Spinal cord (tissue), 10 donors: ENCODE measurements around the gene FRMPD1. TPM values are rescaled to one million over a fixed set of nuclear protein-coding genes. Genes with fewer than 3 reads are reported as not detected.
A peak's percentile ranks its signal among the peaks of the same experiment; 100 is the strongest.

Source experiments
- DNase-seq, 6 donors: peaks; one replicate each; pipeline versions ENCODE4 v3.0.0 to v3.0.0-alpha.2; 2013 to 2015; ENCODE audit warnings: low spot score in 6 of 6, low read depth in 4 of 6
- H3K27ac ChIP-seq: one replicate; pipeline ENCODE4 v1.5.1; 2013; ENCODE audit warnings: low read depth, low read length, control low read depth
- H3K27me3 ChIP-seq: one replicate; pipeline ENCODE4 v1.6.1; 2013; ENCODE audit warnings: low read length; ENCODE audit not compliant: control insufficient read depth, insufficient read depth
- H3K36me3 ChIP-seq: one replicate; pipeline ENCODE4 v1.6.1; 2013; ENCODE audit warnings: low read length; ENCODE audit not compliant: control insufficient read depth, insufficient read depth
- H3K4me1 ChIP-seq: one replicate; pipeline ENCODE4 v1.6.1; 2013; ENCODE audit warnings: low read length; ENCODE audit not compliant: control insufficient read depth, insufficient read depth
- H3K4me3 ChIP-seq: one replicate; pipeline ENCODE4 v1.5.1; 2013; ENCODE audit warnings: low read depth, low read length, control low read depth
- H3K9me3 ChIP-seq: one replicate; pipeline ENCODE4 v1.6.1; 2013; ENCODE audit warnings: low read length; ENCODE audit not compliant: control insufficient read depth, insufficient read depth
- WGBS: methylation state at CpG from one replicate; pipeline ENCODE4 v1.1.5; 2013; ENCODE audit warnings: missing lambda C conversion rate; ENCODE audit not compliant: insufficient coverage; 5-methylcytosine and 5-hydroxymethylcytosine counted together
- polyA plus RNA-seq, 2 donors: library from polyadenylated mRNA; unstranded; fragments of 120-200 nt; gene quantifications; one replicate each; pipeline ENCODE4 v1.2.1, GENCODE V29; 2013; ENCODE audit not compliant: insufficient read length in 2 of 2
- total RNA-seq, 2 donors: library from RNA; depleted of rRNA in 1 of 2; stranded (reverse); fragments of 120-200 nt in 1 of 2; fragments of >200 nt in 1 of 2; gene quantifications; one replicate each; pipeline versions ENCODE4 v1.2.3 to v1.2.4, GENCODE V29; 2013 to 2014
- donor health status: healthy.

Gene FRMPD1
- total and polyA plus RNA-seq, 4 donors = 2.7 to 8.9 (median 5.8) TPM

GRCh38 chr9:37784616-37785483, 134.1 kb downstream of the FRMPD1 start, which contains the start of gene EXOSC3:
TSS of gene EXOSC3 (minus strand) at chr9:37785064. CDS start at chr9:37785044, 20 bp downstream.
- DNase-seq = peak; percentile 76 to 96 (median 82)
- peaks cover 5% of the 10 kb centered on the region for H3K4me1 ChIP-seq
- under 1% methylated on average over 71 of the region's 73 CpGs for WGBS
- peak within 1 kb of the TSS; percentile 59 for H3K27ac ChIP-seq
- no peaks in the 10 kb centered on the region for H3K9me3 ChIP-seq
- H3K27me3 ChIP-seq = peaks cover 4% of the 10 kb centered on the region
- H3K4me3 ChIP-seq = peak within 1 kb of the TSS; percentile 82
- peaks cover 16% of the 10 kb centered on the region for H3K36me3 ChIP-seq

GRCh38 chr9:37787059-37787458, 136.3 kb downstream of the FRMPD1 start:
- DNase-seq = no peak
- WGBS = 45% methylated on average over 45 of the region's 45 CpGs
- Histone ChIP-seq H3K27ac (no peak overlapping the region), H3K27me3 (peaks cover 4% of the 10 kb centered on the region), H3K4me1 (peaks cover 5% of the 10 kb centered on the region), H3K4me3 (no peak overlapping the region), H3K9me3 (no peaks in the 10 kb centered on the region), H3K36me3 (peaks cover 12% of the 10 kb centered on the region)

GRCh38 chr9:37788332-37788731, 137.6 kb downstream of the FRMPD1 start:
- Histone ChIP-seq H3K9me3 (no peaks in the 10 kb centered on the region), H3K27ac (no peak overlapping the region), H3K27me3 (peaks cover 4% of the 10 kb centered on the region), H3K36me3 (peaks cover 6% of the 10 kb centered on the region), H3K4me1 (peaks cover 5% of the 10 kb centered on the region), H3K4me3 (no peak overlapping the region)
- DNase-seq = no peak
- 76% methylated on average over 2 of the region's 6 CpGs for WGBS

- Histone ChIP-seq H3K4me1 (peaks cover 5% of the 10 kb centered on the region), H3K36me3 (peaks cover 6% of the 10 kb centered on the region), H3K9me3 (no peaks in the 10 kb centered on the region), H3K4me3 (no peak overlapping the region), H3K27ac (no peak overlapping the region), H3K27me3 (peaks cover 4% of the 10 kb centered on the region)
- 100% methylated on average over 1 of the region's 2 CpGs for WGBS
- no peak for DNase-seq
Observed at GRCh38 chr9:37790096-37790495, 139.3 kb downstream of the FRMPD1 start.

- Histone ChIP-seq H3K9me3 (no peaks in the 10 kb centered on the region), H3K4me3 (no peak overlapping the region), H3K27ac (no peak overlapping the region), H3K4me1 (no peaks in the 10 kb centered on the region), H3K27me3 (peaks cover 1% of the 10 kb centered on the region), H3K36me3 (peaks cover 2% of the 10 kb centered on the region)
- WGBS = no CpG with 5 or more reads among the region's 5 CpGs
- DNase-seq = no peak
Observed at GRCh38 chr9:37792122-37792521, 141.4 kb downstream of the FRMPD1 start.

GRCh38 chr9:37796232-37796631, 145.5 kb downstream of the FRMPD1 start:
- Histone ChIP-seq H3K9me3 (no peaks in the 10 kb centered on the region), H3K27ac (no peak overlapping the region), H3K36me3 (no peaks in the 10 kb centered on the region), H3K27me3 (no peaks in the 10 kb centered on the region), H3K4me3 (no peak overlapping the region), H3K4me1 (peaks cover 6% of the 10 kb centered on the region)
- no CpG with 5 or more reads among the region's 2 CpGs for WGBS
- no peak for DNase-seq

Other genes with a start within 250 kb of the FRMPD1 start
- gene GRHPR, start 228.3 kb upstream of the FRMPD1 start, total RNA-seq = 100 to 1,000 TPM in 1 of 2 donors, 10 to 100 TPM in 1; 68.6 to 157 TPM
- 100 to 1,000 TPM; 132 to 141 TPM for gene GRHPR, start 228.3 kb upstream of the FRMPD1 start, polyA plus RNA-seq
- gene ZBTB5, start 185.5 kb upstream of the FRMPD1 start, total RNA-seq = 10 to 100 TPM; 16.2 to 20.8 TPM
- 10 to 100 TPM; 19.7 to 20.4 TPM for gene ZBTB5, start 185.5 kb upstream of the FRMPD1 start, polyA plus RNA-seq
- gene POLR1E, start 165.0 kb upstream of the FRMPD1 start, total RNA-seq = 10 to 100 TPM; 26.4 to 26.7 TPM
- 10 to 100 TPM; 21.7 to 23.5 TPM for gene POLR1E, start 165.0 kb upstream of the FRMPD1 start, polyA plus RNA-seq
- 10 to 100 TPM; 15.3 to 17.2 TPM for gene FBXO10, start 74.6 kb upstream of the FRMPD1 start, total RNA-seq
- 10 to 100 TPM; 17.4 to 23.4 TPM for gene FBXO10, start 74.6 kb upstream of the FRMPD1 start, polyA plus RNA-seq
- gene TOMM5, start 58.4 kb upstream of the FRMPD1 start, total RNA-seq = 100 to 1,000 TPM in 1 of 2 donors, 10 to 100 TPM in 1; 99.8 to 130 TPM
- 100 to 1,000 TPM; 105 to 115 TPM for gene TOMM5, start 58.4 kb upstream of the FRMPD1 start, polyA plus RNA-seq
- gene TRMT10B, start 102.9 kb downstream of the FRMPD1 start, total RNA-seq = 1 to 10 TPM; 4.8 to 7.9 TPM
- 10 to 100 TPM; 15.5 to 22.5 TPM for gene TRMT10B, start 102.9 kb downstream of the FRMPD1 start, polyA plus RNA-seq
- gene EXOSC3, start 134.1 kb downstream of the FRMPD1 start, total RNA-seq = 10 to 100 TPM; 33.9 to 41.7 TPM
- 10 to 100 TPM; 24.3 to 28.0 TPM for gene EXOSC3, start 134.1 kb downstream of the FRMPD1 start, polyA plus RNA-seq
- 10 to 100 TPM; 19.1 to 31.0 TPM for gene DCAF10, start 149.8 kb downstream of the FRMPD1 start, total RNA-seq
- 10 to 100 TPM; 22.3 to 24.2 TPM for gene DCAF10, start 149.8 kb downstream of the FRMPD1 start, polyA plus RNA-seq